ENCODE data around the gene LDB2.

The LDB2 gene

DNA sequence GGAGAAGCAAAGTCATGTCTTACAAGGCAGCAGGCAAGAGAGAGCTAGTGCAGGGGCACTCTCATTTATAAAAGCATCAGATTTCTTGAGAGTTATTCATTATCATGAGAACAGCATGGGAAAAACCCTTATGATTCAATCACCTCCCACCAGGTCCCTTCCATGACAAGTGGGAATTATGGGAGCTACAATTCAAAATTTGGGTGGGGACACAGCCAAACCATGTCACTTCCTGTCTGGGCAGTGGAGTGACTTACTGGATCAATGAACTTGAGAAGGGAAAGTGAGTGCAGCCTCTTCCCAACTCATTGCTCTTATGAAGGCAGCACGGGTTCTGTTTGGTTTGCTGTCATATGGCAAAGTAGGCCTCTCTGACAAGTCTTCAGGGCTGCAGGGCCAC, 410.4 kb downstream of the LDB2 start:
- DNase-seq (ENCODE audit: low read depth in 2 of 2), result no peak

DNA sequence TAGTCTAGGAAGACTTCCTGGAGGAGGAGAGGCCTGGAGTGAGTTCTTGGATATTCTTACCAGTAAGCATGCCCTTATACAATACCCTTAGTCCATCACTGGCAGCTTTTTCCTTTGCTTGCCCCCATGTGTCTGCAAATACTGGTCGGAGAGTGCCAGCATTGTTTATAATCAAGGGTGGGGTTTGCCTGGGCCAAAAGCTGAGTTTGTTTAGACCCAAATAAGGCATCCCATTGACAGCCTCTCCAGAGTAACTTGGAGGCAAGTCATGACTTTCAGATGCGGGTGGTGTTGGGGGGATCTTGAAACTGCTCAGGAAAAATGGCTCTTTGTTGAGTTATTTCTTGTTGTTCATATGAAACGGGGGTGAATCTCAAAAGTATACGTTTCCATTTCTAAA, 413.7 kb downstream of the LDB2 start:
- no peak for DNase-seq (ENCODE audit: low read depth in 2 of 2)

DNA sequence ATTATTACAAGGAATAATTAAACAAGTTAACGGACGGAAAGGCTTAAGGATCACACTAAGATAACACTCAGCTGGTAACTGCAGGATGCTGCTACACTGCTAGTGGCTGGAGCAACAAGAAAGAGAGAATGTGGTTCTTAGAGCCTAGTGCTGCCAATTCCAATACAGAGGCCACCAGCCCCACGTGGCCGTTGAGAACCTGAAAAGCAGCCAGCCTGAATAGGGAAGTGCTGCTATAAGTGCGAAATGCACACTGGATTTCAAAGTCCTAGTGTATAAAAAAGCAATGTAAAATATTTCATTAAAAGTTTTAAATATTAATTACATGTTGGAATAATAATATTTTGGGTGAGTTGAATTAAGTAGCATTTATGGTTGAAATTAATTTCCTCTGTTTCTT, 414.9 kb downstream of the LDB2 start:
- DNase-seq (ENCODE audit: low read depth in 2 of 2), result no peak

DNA sequence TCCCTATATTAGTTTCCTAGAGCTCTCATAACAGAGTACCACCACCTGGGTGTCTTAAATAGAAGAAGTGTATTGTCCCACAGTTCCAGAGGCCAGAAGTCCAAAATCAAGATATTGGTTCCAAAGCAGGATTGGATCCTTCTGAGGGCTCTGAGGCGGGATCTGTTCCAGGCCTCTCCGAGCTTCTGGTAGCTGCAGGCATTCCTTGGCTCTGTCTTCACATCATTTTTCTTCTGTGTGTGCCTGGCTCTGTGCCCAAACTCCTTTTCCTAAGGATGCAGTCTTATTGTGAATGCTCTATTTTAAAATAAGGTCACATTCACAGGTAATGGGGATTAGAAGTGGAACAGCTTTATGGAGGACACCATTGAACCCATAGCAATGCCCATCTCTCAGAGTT, 418.4 kb downstream of the LDB2 start:
- DNase-seq (ENCODE audit: low read depth in 2 of 2), result no peak

DNA sequence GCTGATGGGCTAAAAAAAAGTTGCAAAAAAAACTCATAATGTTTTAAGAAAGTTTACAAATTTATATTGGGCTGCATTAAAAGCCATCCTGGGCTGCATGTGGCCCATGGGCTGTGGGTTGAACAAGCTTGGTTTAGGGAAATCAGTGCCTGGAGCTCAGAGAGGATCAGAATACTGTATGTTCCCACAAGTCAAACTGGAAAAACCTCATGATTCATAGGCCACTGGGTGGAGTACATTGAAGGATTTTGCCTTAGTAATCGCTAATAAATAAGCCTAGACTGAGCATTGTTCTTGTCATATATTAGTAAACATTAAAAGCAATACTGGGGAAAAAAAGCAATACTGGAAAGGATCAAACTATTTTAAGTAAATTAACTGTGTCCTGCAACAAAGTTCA, 425.9 kb downstream of the LDB2 start:
- DNase-seq (ENCODE audit: low read depth in 2 of 2), result no peak

DNA sequence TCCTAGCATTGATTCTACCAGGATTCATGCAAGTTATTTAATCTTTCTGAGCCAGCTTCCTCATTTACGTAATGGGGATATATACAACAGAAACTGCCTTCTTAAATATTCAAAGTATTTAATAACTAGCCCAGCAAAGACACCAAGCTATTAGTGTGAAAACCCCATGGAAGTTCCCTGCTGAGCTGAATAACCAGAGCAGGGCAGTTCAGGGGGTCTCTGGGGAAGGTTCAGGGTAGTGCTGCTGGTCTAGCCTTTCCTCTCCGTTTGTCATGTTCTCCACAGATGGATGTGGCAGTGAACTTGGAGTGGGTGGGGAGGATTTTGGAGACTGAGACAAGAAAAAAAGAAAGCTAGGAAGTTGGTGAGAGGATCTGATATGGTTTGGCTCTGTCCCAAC, 431.4 kb downstream of the LDB2 start:
- DNase-seq (ENCODE audit: low read depth in 2 of 2), result no peak

DNA sequence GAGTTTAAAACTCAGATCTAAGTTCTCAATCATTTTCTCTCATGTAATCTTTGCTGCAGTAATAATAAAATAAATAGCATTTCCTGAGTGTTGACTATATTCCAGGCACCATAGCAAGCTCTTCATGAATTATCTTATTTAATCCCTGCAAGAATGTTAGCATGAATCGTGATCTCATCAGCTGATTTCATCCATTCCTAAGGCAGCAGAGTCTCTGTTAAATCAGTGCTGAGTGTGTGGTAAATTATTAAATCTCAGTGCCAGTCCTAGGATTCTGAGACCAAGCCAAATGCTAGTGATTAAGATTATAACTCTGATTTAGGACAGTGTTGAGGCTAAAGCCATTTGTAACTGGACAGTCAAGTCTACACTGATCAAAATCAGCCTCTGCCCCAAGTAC, 431.9 kb downstream of the LDB2 start:
- DNase-seq (ENCODE audit: low read depth in 2 of 2), result no peak

DNA sequence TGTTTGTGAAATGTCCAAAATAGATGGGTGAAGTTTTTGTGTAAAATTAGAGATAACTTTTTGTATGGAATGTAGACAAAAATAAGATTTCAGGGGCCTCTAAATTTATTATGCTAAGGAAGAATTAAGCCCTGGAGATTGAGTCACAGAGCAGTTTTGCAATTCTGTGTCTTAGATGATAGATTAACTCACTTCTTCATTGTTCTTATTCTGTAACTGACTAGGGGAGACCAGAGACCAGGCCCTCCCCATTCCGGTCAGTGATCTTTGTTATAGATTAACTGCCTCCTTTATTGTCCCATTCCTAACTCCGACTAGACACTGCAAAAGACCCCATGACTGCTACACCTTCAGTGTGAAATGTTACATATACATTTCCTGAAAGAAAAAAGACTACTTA, 433.8 kb downstream of the LDB2 start:
- no peak for DNase-seq (ENCODE audit: low read depth in 2 of 2)

DNA sequence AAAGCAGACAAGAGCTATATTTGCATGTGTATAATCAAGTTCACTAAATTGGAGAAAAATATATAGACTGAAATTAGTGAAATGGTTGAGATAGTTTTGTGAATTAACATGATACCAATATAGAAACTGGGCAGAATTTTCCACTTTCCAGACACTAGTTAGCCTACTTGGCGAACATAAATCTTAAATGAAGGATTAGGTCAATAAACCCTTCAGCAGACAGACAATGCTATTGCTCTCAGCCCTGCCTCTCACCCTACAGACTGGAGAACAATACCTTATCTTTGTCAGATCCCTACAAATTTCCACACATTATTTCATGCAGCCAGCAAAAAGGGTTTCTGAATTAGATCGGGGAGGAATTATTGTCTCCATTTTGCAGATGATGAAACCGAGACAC, 435.8 kb downstream of the LDB2 start:
- DNase-seq (ENCODE audit: low read depth in 2 of 2), result no peak

DNA sequence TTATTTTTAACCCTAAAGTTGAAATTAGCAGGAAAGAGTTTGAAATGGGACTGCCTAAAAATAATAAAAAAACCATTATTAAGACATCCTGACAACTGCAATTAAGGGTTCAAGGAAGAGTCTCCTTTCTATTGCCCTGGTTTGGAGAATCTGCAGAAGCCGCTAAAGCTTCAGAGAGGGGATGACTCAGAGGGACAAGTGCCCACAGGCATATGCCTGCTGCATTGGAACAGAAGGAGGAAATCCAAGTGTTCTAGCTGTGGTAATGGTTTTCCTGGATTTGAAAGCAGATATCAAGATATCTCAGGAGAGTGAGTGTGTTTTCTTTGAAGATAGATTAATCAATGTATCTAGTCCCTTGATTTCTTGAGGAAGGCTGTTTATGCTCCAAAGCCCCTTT, 437.1 kb downstream of the LDB2 start:
- DNase-seq (ENCODE audit: low read depth in 2 of 2), result no peak

DNA sequence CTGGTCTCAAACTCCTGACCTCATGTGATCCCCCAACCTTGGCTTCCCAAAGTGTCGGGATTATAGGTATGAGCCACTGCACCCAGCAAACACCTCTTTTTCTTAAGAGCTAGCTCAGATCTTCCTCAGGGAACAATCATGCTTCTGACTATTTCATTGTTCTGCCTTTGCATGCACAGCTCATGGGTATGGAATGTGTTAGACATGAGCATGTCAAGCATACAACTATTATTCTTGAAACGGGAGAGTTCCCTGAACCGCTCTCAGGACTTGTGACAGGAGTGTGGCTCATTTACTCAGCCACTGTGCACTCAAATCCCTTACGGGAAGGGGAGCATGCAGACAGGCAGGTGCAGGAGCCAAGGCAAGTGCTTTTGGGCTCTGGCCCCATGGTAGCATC, 440.5 kb downstream of the LDB2 start:
- no peak for DNase-seq (ENCODE audit: low read depth in 2 of 2)

Data from stimulated activated CD8-positive, alpha-beta memory T cell treated with anti-CD3 and anti-CD28 coated beads, Interleukin-7, amount 100 ng/mL, for 4 hours (primary cell).